HCT116 (cell line): ENCODE results near the gene TAL1. TPM values are rescaled to one million over a fixed set of nuclear protein-coding genes. Genes with fewer than 3 reads are reported as not detected.

Source experiments
- ATAC-seq: fragments of 200-7000 bp; cut with Tn5 transposase; 2 replicates; pipeline ENCODE4 v1.9.1; 2020; ENCODE audit warnings: mild to moderate bottlenecking, moderate library complexity
- BruUV-seq: library from RNA; stranded (reverse); fragments of 400-500 nt; replicated peaks from 2 replicates; lab custom pipeline; 2021; lab: Mats Ljungman, UMichigan
- CTCF ChIA-PET: fragments of 300-600 bp; sonication (Branson Sonifier 250); formaldehyde crosslinking; loops from one replicate; lab custom pipeline; 2021; ENCODE audit warnings: antibody characterized with exemption; lab: Charles Lee
- POLR2A ChIA-PET: fragments of 300-600, 350-600 bp; sonication (Branson Sonifier 250); formaldehyde crosslinking; loops from one replicate; lab custom pipeline; 2021; ENCODE audit warnings: antibody characterized with exemption; lab: Charles Lee
- RAD21 ChIA-PET, 2 experiments: fragments of 300-600 bp; sonication (Branson Sonifier 250); formaldehyde crosslinking; loops; one replicate each; lab custom pipeline; 2023; ENCODE audit warnings: low total read pairs in 2 of 2; ENCODE audit not compliant: uncharacterized antibody in 2 of 2, unreplicated experiment in 2 of 2, low non-redundant PET in 1 of 2; lab: Charles Lee
- DNase-seq: peaks from one replicate; pipeline ENCODE4 v3.0.0-alpha.2; 2010; ENCODE audit warnings: low read depth, low spot score
- H2AFZ ChIP-seq: fragments of 200-600 bp; shearing (Covaris generic), sonication (generic); 2 replicates; pipeline ENCODE4 v1.6.1; 2017; ENCODE audit warnings: low read depth, mixed run types, mixed read lengths, antibody characterized with exemption, low read length; ENCODE audit not compliant: poor library complexity, severe bottlenecking
- H3K27ac ChIP-seq: 2 replicates; pipeline ENCODE4 v1.5.1; 2012; ENCODE audit warnings: low read depth, low read length
- H3K27me3 ChIP-seq: fragments of 200-600 bp; sonication (generic); 2 replicates; pipeline ENCODE4 v1.6.1; 2016; ENCODE audit warnings: mixed run types, low read length, mixed read lengths; ENCODE audit not compliant: insufficient read depth
- H3K36me3 ChIP-seq, 2 experiments: fragments of 200-500 bp in 1 of 2; fragments of 200-600 bp in 1 of 2; sonication (Bioruptor generic) in 1 of 2; sonication (generic) in 1 of 2; 2 replicates each; pipeline versions ENCODE4 v1.5.1 to v1.6.1; 2014 to 2016; ENCODE audit warnings: low read length in 2 of 2, inconsistent platforms in 1 of 2, mixed read lengths in 1 of 2, mixed run types in 1 of 2; ENCODE audit not compliant: insufficient read depth in 2 of 2, control insufficient read depth in 1 of 2
- H3K4me1 ChIP-seq, 2 experiments: fragments of 200-600 bp in 1 of 2; sonication (generic) in 1 of 2; 2 replicates each; pipeline versions ENCODE4 v1.5.1 to v1.6.1; 2012 to 2017; ENCODE audit warnings: low read length in 2 of 2, inconsistent platforms in 1 of 2, mild to moderate bottlenecking in 1 of 2, mixed read lengths in 1 of 2, mixed run types in 1 of 2, moderate library complexity in 1 of 2; ENCODE audit not compliant: insufficient read depth in 2 of 2, control insufficient read depth in 1 of 2
- H3K4me2 ChIP-seq: fragments of 200-600 bp; sonication (generic); 2 replicates; pipeline ENCODE4 v1.6.1; 2017; ENCODE audit warnings: mixed run types, low read length, mixed read lengths
- H3K4me3 ChIP-seq, 2 experiments: fragments of 200-600 bp in 1 of 2; sonication (generic) in 1 of 2; replicated peaks in 1 of 2; 2 replicates each; pipeline ENCODE4 v1.5.1; 2011 to 2016; ENCODE audit warnings: low read length in 2 of 2, control low read depth in 1 of 2, low read depth in 1 of 2, mild to moderate bottlenecking in 1 of 2, mixed read lengths in 1 of 2, mixed run types in 1 of 2
- H3K79me2 ChIP-seq: fragments of 200-600 bp; sonication (generic); 2 replicates; pipeline ENCODE4 v1.6.1; 2017; ENCODE audit warnings: mild to moderate bottlenecking, mixed run types, low read length, moderate library complexity, mixed read lengths; ENCODE audit not compliant: insufficient read depth
- H3K9ac ChIP-seq: fragments of 200-600 bp; sonication (generic); 2 replicates; pipeline ENCODE4 v1.6.1; 2016; ENCODE audit warnings: low read length, mixed read lengths
- H3K9me2 ChIP-seq: fragments of 200-600 bp; sonication (generic), shearing (Covaris generic); 2 replicates; pipeline ENCODE4 v1.6.1; 2017; ENCODE audit warnings: mixed run types, mild to moderate bottlenecking, moderate library complexity; ENCODE audit not compliant: insufficient read depth
- H3K9me3 ChIP-seq, 2 experiments: fragments of 200-500 bp in 1 of 2; fragments of 200-600 bp in 1 of 2; sonication (Bioruptor generic) in 1 of 2; sonication (generic) in 1 of 2; 2 replicates each; pipeline ENCODE4 v1.6.1; 2014 to 2017; ENCODE audit warnings: low read length in 2 of 2, mixed read lengths in 2 of 2, inconsistent platforms in 1 of 2, low read depth in 1 of 2, mild to moderate bottlenecking in 1 of 2, mixed run types in 1 of 2, moderate library complexity in 1 of 2; ENCODE audit not compliant: control insufficient read depth in 1 of 2, insufficient read depth in 1 of 2
- H4K20me1 ChIP-seq: fragments of 200-600 bp; sonication (generic), shearing (Covaris generic); 2 replicates; pipeline ENCODE4 v1.6.1; 2017; ENCODE audit warnings: mixed run types, mild to moderate bottlenecking, moderate library complexity; ENCODE audit not compliant: insufficient read depth
- CBX3 ChIP-seq: IDR thresholded peaks from 2 replicates; pipeline ENCODE4 v1.6.1; 2012; ENCODE audit warnings: low read depth
- CEBPB ChIP-seq: IDR thresholded peaks from 2 replicates; pipeline ENCODE4 v1.6.1; 2012; ENCODE audit warnings: low read depth
- EGR1 ChIP-seq: IDR thresholded peaks from 2 replicates; pipeline ENCODE4 v1.6.1; 2012; ENCODE audit warnings: low read depth
- ELF1 ChIP-seq: IDR thresholded peaks from 2 replicates; pipeline ENCODE4 v1.6.1; 2012; ENCODE audit warnings: low read depth, borderline replicate concordance
- EZH2 ChIP-seq: fragments of 200-600 bp; sonication (generic); IDR thresholded peaks from 2 replicates; pipeline ENCODE4 v1.6.1; 2017; ENCODE audit warnings: antibody characterized with exemption, mixed run types
- EZH2phosphoT487 ChIP-seq: fragments of 200-600 bp; IDR thresholded peaks from 2 replicates; pipeline ENCODE4 v1.6.1; 2018; ENCODE audit warnings: antibody characterized with exemption, borderline replicate concordance
- POLR2A ChIP-seq: IDR thresholded peaks from 2 replicates; pipeline ENCODE4 v1.7.0; 2011; ENCODE audit warnings: borderline replicate concordance; ENCODE audit not compliant: insufficient read depth, insufficient read length; ENCODE audit errors: extremely low read depth
- POLR2AphosphoS5 ChIP-seq: IDR thresholded peaks from 2 replicates; pipeline ENCODE4 v1.6.1; 2011; ENCODE audit warnings: mild to moderate bottlenecking, low read depth, low read length, moderate library complexity
- RAD21 ChIP-seq: IDR thresholded peaks from 2 replicates; pipeline ENCODE4 v1.6.1; 2012; ENCODE audit warnings: low read depth, mild to moderate bottlenecking
- SIN3A ChIP-seq: IDR thresholded peaks from 2 replicates; pipeline ENCODE4 v1.6.1; 2012; ENCODE audit warnings: low read depth
- SP1 ChIP-seq: IDR thresholded peaks from 2 replicates; pipeline ENCODE4 v1.6.1; 2012; ENCODE audit warnings: low read depth
- SRF ChIP-seq: IDR thresholded peaks from 2 replicates; pipeline ENCODE4 v1.6.1; 2012; ENCODE audit warnings: low read depth
- TCF7L2 ChIP-seq: IDR thresholded peaks from 2 replicates; pipeline ENCODE4 v1.7.0; 2011; ENCODE audit warnings: borderline replicate concordance, inconsistent platforms; ENCODE audit not compliant: insufficient read depth, insufficient read length; ENCODE audit errors: extremely low read depth
- ZFX ChIP-seq: fragments of 450-650 bp; IDR thresholded peaks from 2 replicates; pipeline ENCODE4 v1.6.1; 2017
- ZNF274 ChIP-seq: fragments of 200-500 bp; sonication (Bioruptor generic); IDR thresholded peaks from 2 replicates; pipeline ENCODE4 v1.6.1; 2014; ENCODE audit warnings: mild to moderate bottlenecking, low read depth, low read length, inconsistent platforms
- intact Hi-C: fragments of 100-400 bp; cut with micrococcal nuclease; formaldehyde crosslinking; loops from 2 replicates; pipeline ENCODE4 v1.10.0; 2022
- total RNA-seq: library from RNA; stranded (reverse); gene quantifications from one replicate; pipeline ENCODE4 v1.2.1, GENCODE V29; 2021; ENCODE audit not compliant: unreplicated experiment
- TF ChIP-seq, protein P1 (sequence below): IDR thresholded peaks from 2 replicates; pipeline ENCODE4 v1.6.1; 2012
- TF ChIP-seq, protein P2 (sequence below), 3 experiments: fragments of 200-600 bp in 1 of 3; sonication (generic) in 1 of 3; IDR thresholded peaks in 2 of 3; conservative IDR thresholded peaks in 1 of 3; 2 replicates each; pipeline ENCODE4 v1.5.1; 2012 to 2017; ENCODE audit warnings: low read depth in 2 of 3, low read length in 2 of 3, antibody characterized with exemption in 1 of 3, borderline replicate concordance in 1 of 3, control low read depth in 1 of 3, mild to moderate bottlenecking in 1 of 3, mixed read lengths in 1 of 3, mixed run types in 1 of 3, moderate library complexity in 1 of 3; ENCODE audit not compliant: insufficient read depth in 1 of 3
- TF ChIP-seq, protein P3 (sequence below): IDR thresholded peaks from 2 replicates; pipeline ENCODE4 v1.6.1; 2012

Gene TAL1
- total RNA-seq, 1 experiment from 2014 or later: 0.05 TPM

DNA sequence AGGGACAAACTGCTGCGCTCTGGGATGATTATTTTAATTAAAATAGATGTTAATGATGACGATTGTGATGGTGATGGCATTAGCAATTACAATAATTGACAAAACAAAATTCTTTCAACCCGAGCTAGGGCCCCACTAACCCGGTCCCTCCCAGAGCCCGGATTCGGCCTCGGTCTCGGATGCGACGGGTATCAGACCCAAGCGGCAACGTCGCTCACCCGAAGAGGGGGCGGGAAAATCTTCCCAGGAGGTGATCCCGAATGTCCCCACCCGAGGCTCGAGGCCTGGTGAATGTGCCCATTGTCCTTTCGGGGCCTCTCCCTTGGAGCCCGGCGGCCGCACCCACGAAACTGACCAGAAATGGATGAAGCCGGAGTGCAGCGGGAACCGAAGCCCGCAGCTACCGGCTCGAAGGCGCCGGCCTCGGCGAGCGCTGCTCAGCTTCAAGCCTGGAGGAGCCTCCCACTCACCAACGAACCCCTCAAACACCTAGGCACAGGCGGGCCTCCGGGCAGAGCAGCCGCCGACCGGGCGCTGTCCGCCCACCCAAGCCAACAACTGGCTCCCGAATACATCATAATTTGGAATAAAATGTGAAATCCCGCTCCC lies 1.2 kb downstream of the TAL1 start:
- no peaks in the 10 kb centered on the region for H3K79me2 ChIP-seq
- ChIA-PET CTCF (no interaction called here), RAD21 (no interaction called here), POLR2A (no interaction called here)
- H3K4me1 ChIP-seq: no peaks in the 10 kb centered on the region
- H3K9me3 ChIP-seq: no peaks in the 10 kb centered on the region
- intact Hi-C loops: no loop called here
- no peak for DNase-seq
- H3K9ac ChIP-seq: no peak overlapping the region
- no peak overlapping the region for H3K4me2 ChIP-seq
- no peak overlapping the region for H2AFZ ChIP-seq
- no peak overlapping the region for H3K4me3 ChIP-seq
- TF ChIP-seq TCF7L2 (no peak), ZFX (no peak), EZH2 (no peak), CEBPB (no peak), RAD21 (no peak)
- no peak overlapping the region for H3K27ac ChIP-seq
- no peaks in the 10 kb centered on the region for H3K27me3 ChIP-seq
- no TSS peak for BruUV-seq
- H3K36me3 ChIP-seq: no peaks in the 10 kb centered on the region
- H4K20me1 ChIP-seq: no peaks in the 10 kb centered on the region
- no peaks in the 10 kb centered on the region for H3K9me2 ChIP-seq
- ATAC-seq: no peak

DNA sequence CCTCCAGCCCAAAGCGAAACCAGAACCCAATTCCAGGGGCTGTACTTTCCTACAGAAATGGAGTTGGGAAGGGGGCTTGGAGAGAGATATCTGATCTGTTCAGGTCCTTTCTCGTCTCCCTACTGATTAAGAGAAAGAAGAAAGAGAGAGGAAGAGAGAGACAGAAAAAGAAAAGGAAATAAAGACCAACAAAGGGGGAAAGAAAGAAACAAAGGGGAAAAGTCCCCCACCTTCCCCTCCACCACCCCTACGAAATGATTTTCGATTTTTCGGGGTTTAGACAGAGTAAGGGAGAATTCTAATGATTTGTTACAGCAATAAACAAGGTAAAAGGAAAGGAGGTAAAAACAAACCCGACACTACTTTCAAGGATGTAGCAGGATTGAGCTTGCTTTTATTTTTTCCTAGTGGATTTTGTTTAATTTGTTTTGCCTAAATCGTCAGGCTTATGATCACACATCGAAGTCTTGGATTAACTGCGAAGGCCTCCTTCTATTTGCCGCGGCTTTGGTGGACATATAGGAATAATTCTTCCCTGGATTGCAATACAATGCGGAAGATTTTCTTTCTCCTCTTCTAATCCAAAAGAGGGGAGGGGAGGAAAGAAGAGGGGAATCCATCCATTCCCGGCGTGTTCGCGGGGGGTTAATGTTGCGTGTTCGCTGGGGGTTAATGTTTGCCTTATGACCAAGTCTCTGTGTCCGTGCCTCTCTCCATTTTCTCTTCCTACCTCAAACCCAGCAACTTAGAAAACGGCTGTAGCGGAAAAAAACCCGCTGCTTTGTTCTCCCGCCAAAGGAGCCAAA lies 1.9 kb downstream of the TAL1 start:
- no peak overlapping the region for H3K9ac ChIP-seq
- ChIA-PET CTCF (no interaction called here), POLR2A (no interaction called here), RAD21 (no interaction called here)
- no peaks in the 10 kb centered on the region for H3K9me3 ChIP-seq
- no peaks in the 10 kb centered on the region for H3K9me2 ChIP-seq
- intact Hi-C loops: no loop called here
- DNase-seq (no peak), ATAC-seq (no peak)
- H3K36me3 ChIP-seq: no peaks in the 10 kb centered on the region
- H3K27me3 ChIP-seq: no peaks in the 10 kb centered on the region
- TF ChIP-seq, protein P1, sequence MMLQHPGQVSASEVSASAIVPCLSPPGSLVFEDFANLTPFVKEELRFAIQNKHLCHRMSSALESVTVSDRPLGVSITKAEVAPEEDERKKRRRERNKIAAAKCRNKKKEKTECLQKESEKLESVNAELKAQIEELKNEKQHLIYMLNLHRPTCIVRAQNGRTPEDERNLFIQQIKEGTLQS: no peak
- TF ChIP-seq SP1 (no peak), POLR2A (no peak), ELF1 (no peak), RAD21 (no peak), ZFX (no peak), SRF (no peak), CBX3 (no peak), EZH2phosphoT487 (no peak), SIN3A (no peak), ZNF274 (no peak), POLR2AphosphoS5 (no peak), EZH2 (no peak), EGR1 (no peak)
- TF ChIP-seq, protein P2, sequence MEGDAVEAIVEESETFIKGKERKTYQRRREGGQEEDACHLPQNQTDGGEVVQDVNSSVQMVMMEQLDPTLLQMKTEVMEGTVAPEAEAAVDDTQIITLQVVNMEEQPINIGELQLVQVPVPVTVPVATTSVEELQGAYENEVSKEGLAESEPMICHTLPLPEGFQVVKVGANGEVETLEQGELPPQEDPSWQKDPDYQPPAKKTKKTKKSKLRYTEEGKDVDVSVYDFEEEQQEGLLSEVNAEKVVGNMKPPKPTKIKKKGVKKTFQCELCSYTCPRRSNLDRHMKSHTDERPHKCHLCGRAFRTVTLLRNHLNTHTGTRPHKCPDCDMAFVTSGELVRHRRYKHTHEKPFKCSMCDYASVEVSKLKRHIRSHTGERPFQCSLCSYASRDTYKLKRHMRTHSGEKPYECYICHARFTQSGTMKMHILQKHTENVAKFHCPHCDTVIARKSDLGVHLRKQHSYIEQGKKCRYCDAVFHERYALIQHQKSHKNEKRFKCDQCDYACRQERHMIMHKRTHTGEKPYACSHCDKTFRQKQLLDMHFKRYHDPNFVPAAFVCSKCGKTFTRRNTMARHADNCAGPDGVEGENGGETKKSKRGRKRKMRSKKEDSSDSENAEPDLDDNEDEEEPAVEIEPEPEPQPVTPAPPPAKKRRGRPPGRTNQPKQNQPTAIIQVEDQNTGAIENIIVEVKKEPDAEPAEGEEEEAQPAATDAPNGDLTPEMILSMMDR (IDR thresholded peaks at IDR 0.05 in 2 of 3, conservative IDR thresholded peaks at IDR 0.05 in 1 of 3; ENCODE audit: borderline replicate concordance in 1 of 3, insufficient read depth in 1 of 3, low read depth in 2 of 3, low read length in 2 of 3): no peak
- TF ChIP-seq, protein P3, sequence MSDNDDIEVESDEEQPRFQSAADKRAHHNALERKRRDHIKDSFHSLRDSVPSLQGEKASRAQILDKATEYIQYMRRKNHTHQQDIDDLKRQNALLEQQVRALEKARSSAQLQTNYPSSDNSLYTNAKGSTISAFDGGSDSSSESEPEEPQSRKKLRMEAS: no peak
- H3K4me2 ChIP-seq: no peak overlapping the region
- no peak overlapping the region for H2AFZ ChIP-seq
- no peak overlapping the region for H3K27ac ChIP-seq
- no peaks in the 10 kb centered on the region for H3K79me2 ChIP-seq
- no TSS peak for BruUV-seq
- H3K4me3 ChIP-seq: no peak overlapping the region
- no peaks in the 10 kb centered on the region for H4K20me1 ChIP-seq
- H3K4me1 ChIP-seq: no peaks in the 10 kb centered on the region
